Activated CD8-positive, alpha-beta memory T cell treated with anti-CD3 and anti-CD28 coated beads for 24 hours (primary cell): ENCODE results near the gene SERAC1.
"Not testable (repeated sequence)": the region's sequence is repeated elsewhere in the genome, so short reads cannot be mapped to it uniquely, and the experiment has no call there.

ENCODE experiments used
- DNase-seq: peaks from one replicate; pipeline ENCODE4 v3.0.0-alpha.2; 2020

The SERAC1 gene

GRCh38 chr6:158168040-158168289, at the start of gene SERAC1:
Gene SERAC1 (minus strand): TSS chr6:158168262. CDS start chr6:158158363, 9,899 bp downstream.
- no peak for DNase-seq

- DNase-seq = no peak
These were observed 46.0 kb upstream of the SERAC1 start for GRCh38 chr6:158213925-158214674.

- no peak for DNase-seq
These were observed 43.4 kb upstream of the SERAC1 start for GRCh38 chr6:158211273-158212055.

GRCh38 chr6:158209582-158210333, 41.7 kb upstream of the SERAC1 start:
- DNase-seq = not testable (repeated sequence)

- DNase-seq = not testable (repeated sequence)
These were observed 40.4 kb upstream of the SERAC1 start for GRCh38 chr6:158208226-158209030.

- no peak for DNase-seq
These were observed 39.3 kb upstream of the SERAC1 start for GRCh38 chr6:158207422-158207788.

- no peak for DNase-seq
These were observed 38.8 kb upstream of the SERAC1 start for GRCh38 chr6:158206740-158207421.

GRCh38 chr6:158205169-158205944, 37.3 kb upstream of the SERAC1 start:
- DNase-seq = no peak

- DNase-seq = no peak
These were observed 30.4 kb upstream of the SERAC1 start for GRCh38 chr6:158198461-158198860.

GRCh38 chr6:158194487-158195280, 26.6 kb upstream of the SERAC1 start:
- no peak for DNase-seq

- DNase-seq = no peak
These were observed 23.7 kb upstream of the SERAC1 start for GRCh38 chr6:158191761-158192160.

GRCh38 chr6:158191032-158191431, 23.0 kb upstream of the SERAC1 start:
- DNase-seq = no peak

- DNase-seq = no peak
These were observed 20.5 kb upstream of the SERAC1 start for GRCh38 chr6:158188591-158188990.

- no peak for DNase-seq
These were observed 17.8 kb upstream of the SERAC1 start for GRCh38 chr6:158185729-158186456.

- DNase-seq = no peak
These were observed 16.5 kb upstream of the SERAC1 start for GRCh38 chr6:158184608-158185007.

GRCh38 chr6:158183174-158183972, 15.3 kb upstream of the SERAC1 start:
- DNase-seq = not testable (repeated sequence)

- DNase-seq = not testable (repeated sequence)
These were observed 9.7 kb upstream of the SERAC1 start for GRCh38 chr6:158177712-158178111.

GRCh38 chr6:158175111-158175510, 7.0 kb upstream of the SERAC1 start:
- DNase-seq = no peak

- DNase-seq = no peak
These were observed 6.5 kb upstream of the SERAC1 start for GRCh38 chr6:158174514-158174913.
